ENCODE data around the gene UTS2B. TPM values are rescaled to one million over a fixed set of nuclear protein-coding genes. Genes with fewer than 3 reads are reported as not detected.

The UTS2B gene
- polyA plus RNA-seq, 1 donor from 2014 or later = 0.46 TPM

DNA sequence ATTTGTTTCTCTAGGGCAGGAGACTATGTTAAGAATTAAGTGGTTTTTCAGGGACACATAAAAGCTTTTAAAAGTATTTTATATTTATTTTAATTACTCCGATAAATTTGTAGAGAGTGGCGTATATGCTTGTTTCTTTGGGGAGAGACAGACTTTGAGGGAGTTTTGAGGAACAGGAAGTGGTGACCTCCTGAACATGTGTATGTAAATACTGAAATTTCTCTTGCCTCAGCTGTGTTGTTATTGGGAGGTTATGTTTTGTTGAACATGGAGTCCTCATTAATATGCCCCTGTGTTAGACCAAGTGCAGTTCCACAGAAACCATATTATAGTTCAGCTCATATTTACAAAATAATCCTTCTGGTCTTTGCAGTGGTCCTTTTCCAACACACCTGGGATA is 41.8 kb upstream of the UTS2B start:
- no peaks in the 10 kb centered on the region for H3K9me2 ChIP-seq (ENCODE audit: insufficient read depth, low read length)
- no peak overlapping the region for H3K27ac ChIP-seq (ENCODE audit: low read length)
- H2AFZ ChIP-seq (ENCODE audit: low read depth, low read length) = no peak overlapping the region
- no peaks in the 10 kb centered on the region for H4K20me1 ChIP-seq (ENCODE audit: insufficient read depth)
- TF ChIP-seq MXI1 (conservative IDR thresholded peaks at IDR 0.05; ENCODE audit: poor library complexity, severe bottlenecking) = no peak
- no peak for TF ChIP-seq RAD21 (conservative IDR thresholded peaks at IDR 0.05)
- TF ChIP-seq TAF1 (IDR thresholded peaks at IDR 0.05; ENCODE audit: low read depth) = no peak
- TF ChIP-seq POLR2AphosphoS5 (IDR thresholded peaks at IDR 0.05) = no peak
- TF ChIP-seq, protein P1, sequence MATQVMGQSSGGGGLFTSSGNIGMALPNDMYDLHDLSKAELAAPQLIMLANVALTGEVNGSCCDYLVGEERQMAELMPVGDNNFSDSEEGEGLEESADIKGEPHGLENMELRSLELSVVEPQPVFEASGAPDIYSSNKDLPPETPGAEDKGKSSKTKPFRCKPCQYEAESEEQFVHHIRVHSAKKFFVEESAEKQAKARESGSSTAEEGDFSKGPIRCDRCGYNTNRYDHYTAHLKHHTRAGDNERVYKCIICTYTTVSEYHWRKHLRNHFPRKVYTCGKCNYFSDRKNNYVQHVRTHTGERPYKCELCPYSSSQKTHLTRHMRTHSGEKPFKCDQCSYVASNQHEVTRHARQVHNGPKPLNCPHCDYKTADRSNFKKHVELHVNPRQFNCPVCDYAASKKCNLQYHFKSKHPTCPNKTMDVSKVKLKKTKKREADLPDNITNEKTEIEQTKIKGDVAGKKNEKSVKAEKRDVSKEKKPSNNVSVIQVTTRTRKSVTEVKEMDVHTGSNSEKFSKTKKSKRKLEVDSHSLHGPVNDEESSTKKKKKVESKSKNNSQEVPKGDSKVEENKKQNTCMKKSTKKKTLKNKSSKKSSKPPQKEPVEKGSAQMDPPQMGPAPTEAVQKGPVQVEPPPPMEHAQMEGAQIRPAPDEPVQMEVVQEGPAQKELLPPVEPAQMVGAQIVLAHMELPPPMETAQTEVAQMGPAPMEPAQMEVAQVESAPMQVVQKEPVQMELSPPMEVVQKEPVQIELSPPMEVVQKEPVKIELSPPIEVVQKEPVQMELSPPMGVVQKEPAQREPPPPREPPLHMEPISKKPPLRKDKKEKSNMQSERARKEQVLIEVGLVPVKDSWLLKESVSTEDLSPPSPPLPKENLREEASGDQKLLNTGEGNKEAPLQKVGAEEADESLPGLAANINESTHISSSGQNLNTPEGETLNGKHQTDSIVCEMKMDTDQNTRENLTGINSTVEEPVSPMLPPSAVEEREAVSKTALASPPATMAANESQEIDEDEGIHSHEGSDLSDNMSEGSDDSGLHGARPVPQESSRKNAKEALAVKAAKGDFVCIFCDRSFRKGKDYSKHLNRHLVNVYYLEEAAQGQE (IDR thresholded peaks at IDR 0.05; ENCODE audit: borderline replicate concordance) = no peak
- TF ChIP-seq EP300 (conservative IDR thresholded peaks at IDR 0.05; ENCODE audit: poor library complexity, severe bottlenecking) = no peak
- TF ChIP-seq SMC3 (conservative IDR thresholded peaks at IDR 0.05; ENCODE audit: poor library complexity) = no peak
- TF ChIP-seq, protein P2, sequence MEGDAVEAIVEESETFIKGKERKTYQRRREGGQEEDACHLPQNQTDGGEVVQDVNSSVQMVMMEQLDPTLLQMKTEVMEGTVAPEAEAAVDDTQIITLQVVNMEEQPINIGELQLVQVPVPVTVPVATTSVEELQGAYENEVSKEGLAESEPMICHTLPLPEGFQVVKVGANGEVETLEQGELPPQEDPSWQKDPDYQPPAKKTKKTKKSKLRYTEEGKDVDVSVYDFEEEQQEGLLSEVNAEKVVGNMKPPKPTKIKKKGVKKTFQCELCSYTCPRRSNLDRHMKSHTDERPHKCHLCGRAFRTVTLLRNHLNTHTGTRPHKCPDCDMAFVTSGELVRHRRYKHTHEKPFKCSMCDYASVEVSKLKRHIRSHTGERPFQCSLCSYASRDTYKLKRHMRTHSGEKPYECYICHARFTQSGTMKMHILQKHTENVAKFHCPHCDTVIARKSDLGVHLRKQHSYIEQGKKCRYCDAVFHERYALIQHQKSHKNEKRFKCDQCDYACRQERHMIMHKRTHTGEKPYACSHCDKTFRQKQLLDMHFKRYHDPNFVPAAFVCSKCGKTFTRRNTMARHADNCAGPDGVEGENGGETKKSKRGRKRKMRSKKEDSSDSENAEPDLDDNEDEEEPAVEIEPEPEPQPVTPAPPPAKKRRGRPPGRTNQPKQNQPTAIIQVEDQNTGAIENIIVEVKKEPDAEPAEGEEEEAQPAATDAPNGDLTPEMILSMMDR (IDR thresholded peaks at IDR 0.05; ENCODE audit: poor library complexity, severe bottlenecking) = no peak
- TF ChIP-seq EZH2 (IDR thresholded peaks at IDR 0.05; ENCODE audit: borderline replicate concordance, insufficient read depth, low read length, poor library complexity, severe bottlenecking) = no peak
- H3K79me2 ChIP-seq (replicated peaks; ENCODE audit: insufficient read depth, low read length) = no peaks in the 10 kb centered on the region
- H3K27me3 ChIP-seq (ENCODE audit: insufficient read depth, low read depth, low read length) = no peaks in the 10 kb centered on the region
- no peak overlapping the region for H3K9ac ChIP-seq (ENCODE audit: low read length)
- H3K9me3 ChIP-seq (ENCODE audit: low read length) = no peaks in the 10 kb centered on the region
- H3K4me3 ChIP-seq (ENCODE audit: low read length) = no peak overlapping the region
- H3K36me3 ChIP-seq (ENCODE audit: insufficient read depth, low read length) = peaks cover 10% of the 10 kb centered on the region
- H3K4me2 ChIP-seq (ENCODE audit: low read length) = no peak overlapping the region
- no peaks in the 10 kb centered on the region for H3F3A ChIP-seq (ENCODE audit: insufficient read depth, low read length, poor library complexity, severe bottlenecking)

DNA sequence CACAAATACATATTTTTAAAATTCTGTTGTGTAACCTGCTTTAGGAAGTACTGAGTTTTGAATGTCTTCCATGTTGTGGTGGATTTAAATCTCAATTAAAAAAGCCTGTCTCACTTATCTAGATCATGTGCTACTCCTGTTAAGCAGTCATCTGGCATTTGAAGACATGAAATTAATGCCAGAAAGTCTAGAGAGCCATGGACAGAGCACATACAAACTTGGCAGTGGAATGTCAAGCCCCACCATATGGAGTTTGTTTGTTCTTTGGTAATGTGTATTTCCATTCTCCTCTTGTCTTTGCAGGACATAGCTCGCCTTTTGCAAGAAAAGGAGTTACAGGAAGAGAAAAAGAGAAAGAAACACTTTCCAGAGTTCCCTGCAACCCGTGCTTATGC is 39.3 kb upstream of the UTS2B start:
- Histone ChIP-seq H3K4me3 (ENCODE audit: low read length) (no peak overlapping the region), H2AFZ (ENCODE audit: low read depth, low read length) (no peak overlapping the region), H3K9me2 (ENCODE audit: insufficient read depth, low read length) (no peaks in the 10 kb centered on the region), H3K36me3 (ENCODE audit: insufficient read depth, low read length) (peaks cover 11% of the 10 kb centered on the region), H3K9ac (ENCODE audit: low read length) (no peak overlapping the region), H3K27ac (ENCODE audit: low read length) (no peak overlapping the region), H3K4me2 (ENCODE audit: low read length) (no peak overlapping the region), H3K79me2 (replicated peaks; ENCODE audit: insufficient read depth, low read length) (no peaks in the 10 kb centered on the region), H3F3A (ENCODE audit: insufficient read depth, low read length, poor library complexity, severe bottlenecking) (no peaks in the 10 kb centered on the region), H3K27me3 (ENCODE audit: insufficient read depth, low read depth, low read length) (no peaks in the 10 kb centered on the region), H3K9me3 (ENCODE audit: low read length) (no peaks in the 10 kb centered on the region), H4K20me1 (ENCODE audit: insufficient read depth) (no peaks in the 10 kb centered on the region)
- TF ChIP-seq, protein P2 (IDR thresholded peaks at IDR 0.05; ENCODE audit: poor library complexity, severe bottlenecking) = no peak
- TF ChIP-seq, protein P1 (IDR thresholded peaks at IDR 0.05; ENCODE audit: borderline replicate concordance) = no peak
- TF ChIP-seq EP300 (conservative IDR thresholded peaks at IDR 0.05; ENCODE audit: poor library complexity, severe bottlenecking) (no peak), TAF1 (IDR thresholded peaks at IDR 0.05; ENCODE audit: low read depth) (no peak), POLR2AphosphoS5 (IDR thresholded peaks at IDR 0.05) (no peak)

Data from neural cell (in vitro differentiated cells).